ENCODE results near the gene BMPR1B.

DNA sequence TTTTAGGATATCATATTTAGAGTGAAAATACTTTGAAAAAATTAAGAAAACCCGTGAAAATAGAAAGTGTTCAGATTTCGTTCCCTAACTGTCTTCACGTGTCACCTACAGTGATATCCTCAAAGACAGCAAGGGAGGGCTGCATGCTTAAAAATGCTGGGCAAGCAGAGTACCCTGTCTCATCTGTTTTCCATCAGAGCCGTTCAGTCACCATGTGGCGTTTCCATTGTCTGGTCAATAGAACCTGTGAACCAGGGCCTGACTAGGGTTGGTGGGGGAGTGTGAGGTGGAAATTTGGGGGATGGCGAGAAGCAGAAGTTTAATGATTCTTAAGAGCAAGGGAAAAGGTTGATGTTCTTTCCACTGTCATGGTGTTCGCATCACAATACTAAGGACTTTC is 173.9 kb downstream of the BMPR1B start:
- TF ChIP-seq POLR2A (IDR thresholded peaks at IDR 0.05; ENCODE audit: borderline replicate concordance, extremely low read depth, insufficient read depth, insufficient read length) (no peak), POLR2AphosphoS5 (IDR thresholded peaks at IDR 0.05; ENCODE audit: low read depth, low read length) (no peak), REST (IDR thresholded peaks at IDR 0.05; ENCODE audit: low read depth) (no peak), RAD21 (IDR thresholded peaks at IDR 0.05; ENCODE audit: low read depth) (no peak), SP1 (IDR thresholded peaks at IDR 0.05; ENCODE audit: low read depth) (no peak)
- TF ChIP-seq, protein P1, sequence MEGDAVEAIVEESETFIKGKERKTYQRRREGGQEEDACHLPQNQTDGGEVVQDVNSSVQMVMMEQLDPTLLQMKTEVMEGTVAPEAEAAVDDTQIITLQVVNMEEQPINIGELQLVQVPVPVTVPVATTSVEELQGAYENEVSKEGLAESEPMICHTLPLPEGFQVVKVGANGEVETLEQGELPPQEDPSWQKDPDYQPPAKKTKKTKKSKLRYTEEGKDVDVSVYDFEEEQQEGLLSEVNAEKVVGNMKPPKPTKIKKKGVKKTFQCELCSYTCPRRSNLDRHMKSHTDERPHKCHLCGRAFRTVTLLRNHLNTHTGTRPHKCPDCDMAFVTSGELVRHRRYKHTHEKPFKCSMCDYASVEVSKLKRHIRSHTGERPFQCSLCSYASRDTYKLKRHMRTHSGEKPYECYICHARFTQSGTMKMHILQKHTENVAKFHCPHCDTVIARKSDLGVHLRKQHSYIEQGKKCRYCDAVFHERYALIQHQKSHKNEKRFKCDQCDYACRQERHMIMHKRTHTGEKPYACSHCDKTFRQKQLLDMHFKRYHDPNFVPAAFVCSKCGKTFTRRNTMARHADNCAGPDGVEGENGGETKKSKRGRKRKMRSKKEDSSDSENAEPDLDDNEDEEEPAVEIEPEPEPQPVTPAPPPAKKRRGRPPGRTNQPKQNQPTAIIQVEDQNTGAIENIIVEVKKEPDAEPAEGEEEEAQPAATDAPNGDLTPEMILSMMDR (IDR thresholded peaks at IDR 0.05 in 2 of 3, conservative IDR thresholded peaks at IDR 0.05 in 1 of 3; ENCODE audit: borderline replicate concordance in 1 of 3, insufficient read depth in 1 of 3, low read depth in 2 of 3, low read length in 2 of 3), result no peak

Measured in HCT116 (cell line).